CD14-positive monocyte (primary cell): ENCODE measurements around the gene DOCK1. TPM values are rescaled to one million over a fixed set of nuclear protein-coding genes. Genes with fewer than 3 reads are reported as not detected.

Experiments used
- DNase-seq, 3 donors: peaks; one replicate each; pipeline ENCODE4 v3.0.0-alpha.2; 2011 to 2022
- H2AFZ ChIP-seq: 2 replicates; pipeline ENCODE4 v1.6.0; 2012; ENCODE audit warnings: mild to moderate bottlenecking, low read depth, low read length, inconsistent platforms; ENCODE audit not compliant: insufficient read depth, poor library complexity, severe bottlenecking
- H3K27ac ChIP-seq, 2 donors: 1 replicate in 1 of 2; 2 replicates in 1 of 2; pipeline ENCODE4 v1.5.1; 2012 to 2013; ENCODE audit warnings: low read length in 2 of 2, control low read depth in 1 of 2, inconsistent platforms in 1 of 2, low read depth in 1 of 2, mild to moderate bottlenecking in 1 of 2
- H3K27me3 ChIP-seq, 2 donors: one replicate each; pipeline versions ENCODE4 v1.6.0 to v1.6.1; 2011 to 2013; ENCODE audit warnings: low read length in 2 of 2; ENCODE audit not compliant: control insufficient read depth in 2 of 2, insufficient read depth in 2 of 2
- H3K36me3 ChIP-seq, 2 donors: replicated peaks in 1 of 2; 1 replicate in 1 of 2; 2 replicates in 1 of 2; pipeline versions ENCODE4 v1.5.1 to v1.6.1; 2012 to 2013; ENCODE audit warnings: low read length in 2 of 2, control low read depth in 1 of 2, inconsistent platforms in 1 of 2, mild to moderate bottlenecking in 1 of 2; ENCODE audit not compliant: insufficient read depth in 2 of 2, control insufficient read depth in 1 of 2
- H3K4me1 ChIP-seq, 2 donors: 1 replicate in 1 of 2; 2 replicates in 1 of 2; pipeline versions ENCODE4 v1.5.1 to v1.6.1; 2012 to 2013; ENCODE audit warnings: low read length in 2 of 2, control low read depth in 1 of 2, inconsistent platforms in 1 of 2, mild to moderate bottlenecking in 1 of 2, moderate library complexity in 1 of 2; ENCODE audit not compliant: insufficient read depth in 2 of 2, control insufficient read depth in 1 of 2
- H3K4me2 ChIP-seq: replicated peaks from 2 replicates; pipeline ENCODE3; 2012; ENCODE audit warnings: low read length, moderate library complexity, mild to moderate bottlenecking; ENCODE audit not compliant: poor library complexity, severe bottlenecking; ENCODE audit errors: extremely low read depth
- H3K4me3 ChIP-seq, 3 experiments: fragments of 200-600 bp in 1 of 3; sonication (generic) in 1 of 3; replicated peaks in 1 of 3; 1 replicate in 2 of 3; 2 replicates in 1 of 3; pipeline ENCODE4 v1.5.1; 2011 to 2013; ENCODE audit warnings: low read length in 3 of 3, mild to moderate bottlenecking in 3 of 3, control low read depth in 2 of 3, low read depth in 2 of 3, inconsistent platforms in 1 of 3, moderate library complexity in 1 of 3
- H3K79me2 ChIP-seq: 2 replicates; pipeline ENCODE4 v1.6.0; 2012; ENCODE audit warnings: mild to moderate bottlenecking, control low read depth, inconsistent platforms, low read length, moderate library complexity; ENCODE audit not compliant: insufficient read depth
- H3K9ac ChIP-seq: 2 replicates; pipeline ENCODE4 v1.6.0; 2017; ENCODE audit warnings: low read length, mild to moderate bottlenecking; ENCODE audit not compliant: insufficient read depth, poor library complexity, severe bottlenecking
- H3K9me3 ChIP-seq, 2 donors: replicated peaks in 1 of 2; 1 replicate in 1 of 2; 2 replicates in 1 of 2; pipeline versions ENCODE4 v1.5.1 to v1.6.1; 2012 to 2013; ENCODE audit warnings: low read length in 2 of 2, control low read depth in 1 of 2; ENCODE audit not compliant: control insufficient read depth in 1 of 2, insufficient read depth in 1 of 2
- H4K20me1 ChIP-seq: 2 replicates; pipeline ENCODE4 v1.6.0; 2012; ENCODE audit warnings: mild to moderate bottlenecking, low read length, control low read depth, moderate library complexity; ENCODE audit not compliant: insufficient read depth
- H3K27ac Mint-ChIP-seq, 7 donors: one replicate each; pipeline ENCODE4 v1.8.0; 2020; ENCODE audit warnings: mild to moderate bottlenecking in 7 of 7, mixed read lengths in 7 of 7, moderate library complexity in 6 of 7, inconsistent platforms in 2 of 7
- H3K27me3 Mint-ChIP-seq, 3 donors: one replicate each; pipeline ENCODE4 v1.8.0; 2021 to 2022; ENCODE audit warnings: low read depth in 3 of 3, mild to moderate bottlenecking in 3 of 3, mixed read lengths in 3 of 3, moderate library complexity in 3 of 3, inconsistent platforms in 1 of 3
- H3K36me3 Mint-ChIP-seq, 2 donors: one replicate each; pipeline ENCODE4 v1.8.0; 2020; ENCODE audit warnings: mixed read lengths in 2 of 2, inconsistent platforms in 1 of 2, mild to moderate bottlenecking in 1 of 2
- H3K4me1 Mint-ChIP-seq: one replicate; pipeline ENCODE4 v1.8.0; 2020; ENCODE audit warnings: mild to moderate bottlenecking, mixed read lengths
- H3K4me3 Mint-ChIP-seq, 2 donors: one replicate each; pipeline ENCODE4 v1.8.0; 2020; ENCODE audit warnings: mild to moderate bottlenecking in 2 of 2, mixed read lengths in 2 of 2, moderate library complexity in 1 of 2
- H3K9me3 Mint-ChIP-seq, 7 donors: one replicate each; pipeline ENCODE4 v1.8.0; 2020 to 2022; ENCODE audit warnings: mixed read lengths in 7 of 7, mild to moderate bottlenecking in 6 of 7, moderate library complexity in 6 of 7, inconsistent platforms in 2 of 7
- CTCF ChIP-seq: fragments of 200-600 bp; IDR thresholded peaks from one replicate; pipeline ENCODE4 v1.8.0; 2022; ENCODE audit warnings: antibody characterized with exemption, mild to moderate bottlenecking
- WGBS: methylation state at CpG from one replicate; pipeline ENCODE4 v1.1.5; 2013; ENCODE audit warnings: missing lambda C conversion rate; ENCODE audit not compliant: insufficient coverage; 5-methylcytosine and 5-hydroxymethylcytosine counted together
- intact Hi-C, 2 donors: fragments of 100-400 bp; cut with micrococcal nuclease; formaldehyde crosslinking; loops; one replicate each; pipeline versions ENCODE4 v1.15.0 to v1.15.1; 2023
- polyA plus RNA-seq, 3 donors: library from polyadenylated mRNA; depleted of rRNA in 1 of 3; unstranded in 2 of 3; stranded (reverse) in 1 of 3; fragments of 300-500 nt in 2 of 3; fragments of >200 nt in 1 of 3; fragmentation: Illumina TruSeq in 2 of 3; gene quantifications; 1 replicate in 2 of 3; 2 replicates in 1 of 3; pipeline ENCODE4 v1.2.3, GENCODE V29; 2012 to 2021

The DOCK1 gene
- polyA plus RNA-seq, 3 donors: 0.31 to 0.35 TPM; not detected in 1

GRCh38 chr10:126909147-126909546 lies 3.9 kb downstream of the DOCK1 start:
- H3K79me2 ChIP-seq: no peaks in the 10 kb centered on the region
- Mint-ChIP-seq H3K27ac (no peak overlapping the region), H3K36me3 (peaks cover 0 to 2% of the 10 kb centered on the region in 2 donors), H3K4me1 (peaks cover 5% of the 10 kb centered on the region), H3K27me3 (peaks cover 20 to 27% (median 21%) of the 10 kb centered on the region in 3 donors), H3K9me3 (peaks cover 0 to 9% (median 1%) of the 10 kb centered on the region in 7 donors), H3K4me3 (no peak overlapping the region)
- no peak overlapping the region for H3K9ac ChIP-seq
- intact Hi-C loops: no loop called here
- H3K27me3 ChIP-seq: peaks cover 8 to 16% of the 10 kb centered on the region in 2 donors
- no peak overlapping the region for H3K27ac ChIP-seq
- no peak overlapping the region for H2AFZ ChIP-seq
- 63% methylated on average over 4 of the region's 4 CpGs for WGBS
- no peak for DNase-seq
- no peaks in the 10 kb centered on the region for H3K9me3 ChIP-seq
- no peaks in the 10 kb centered on the region for H4K20me1 ChIP-seq
- H3K4me3 ChIP-seq: no peak overlapping the region
- no peak for TF ChIP-seq CTCF
- H3K4me2 ChIP-seq: no peak overlapping the region
- no peaks in the 10 kb centered on the region for H3K36me3 ChIP-seq
- peaks cover 5 to 12% of the 10 kb centered on the region in 2 donors for H3K4me1 ChIP-seq

GRCh38 chr10:126910196-126910595 lies 5.0 kb downstream of the DOCK1 start:
- no peak overlapping the region for H3K9ac ChIP-seq
- WGBS: no CpG with 5 or more reads among the region's 7 CpGs
- H3K27ac ChIP-seq: no peak overlapping the region
- Mint-ChIP-seq H3K36me3 (peaks cover 0 to 2% of the 10 kb centered on the region in 2 donors), H3K27ac (no peak overlapping the region), H3K4me1 (no peaks in the 10 kb centered on the region), H3K4me3 (no peak overlapping the region), H3K27me3 (peaks cover 11 to 16% (median 12%) of the 10 kb centered on the region in 3 donors), H3K9me3 (peaks cover 0 to 5% (median 1%) of the 10 kb centered on the region in 7 donors)
- H3K27me3 ChIP-seq: peaks cover 0 to 7% of the 10 kb centered on the region in 2 donors
- H3K36me3 ChIP-seq: no peaks in the 10 kb centered on the region
- no peak for DNase-seq
- H3K9me3 ChIP-seq: no peaks in the 10 kb centered on the region
- no peaks in the 10 kb centered on the region for H4K20me1 ChIP-seq
- no peak overlapping the region for H3K4me3 ChIP-seq
- TF ChIP-seq CTCF: no peak
- no peaks in the 10 kb centered on the region for H3K79me2 ChIP-seq
- no peak overlapping the region for H3K4me2 ChIP-seq
- intact Hi-C loops: no loop called here
- peaks cover 0 to 3% of the 10 kb centered on the region in 2 donors for H3K4me1 ChIP-seq
- H2AFZ ChIP-seq: no peak overlapping the region
